GM10248 (cell line): ENCODE data around the gene SLC2A6.

ENCODE experiments used
- CTCF ChIA-PET: fragments of 300-600 bp; sonication (Branson Sonifier 250); formaldehyde crosslinking; extraction: SDS; loops from one replicate; lab custom pipeline; 2021; ENCODE audit warnings: antibody characterized with exemption; lab: Yijun Ruan, JAX
- POLR2A ChIA-PET: fragments of 350-650 bp; sonication (Branson Sonifier 250); formaldehyde crosslinking; extraction: SDS; loops from one replicate; lab custom pipeline; 2020; ENCODE audit warnings: antibody characterized with exemption; lab: Yijun Ruan, JAX
- DNase-seq: peaks from one replicate; pipeline ENCODE4 v3.0.0; 2012; ENCODE audit errors: extremely low spot score
- CTCF ChIP-seq: IDR thresholded peaks from 2 replicates; pipeline ENCODE4 v1.5.1; 2012; ENCODE audit warnings: mild to moderate bottlenecking, low read depth; ENCODE audit errors: extremely low read depth, missing control alignments, control extremely low read depth

SLC2A6 gene

GRCh38 chr9:133495327-133496293 lies 16.7 kb upstream of the SLC2A6 start:
- POLR2A ChIA-PET: no interaction called here

GRCh38 chr9:133494636-133495326 lies 15.9 kb upstream of the SLC2A6 start:
- CTCF ChIA-PET: interaction anchor here (1.1 to 1.7 kb wide), 4 partner anchors 8 to 309 kb away, joined by 3 to 9 read pairs (median 5); partner anchors contain the start of gene SLC2A6

More at GRCh38 chr9:133495327-133496293, 16.7 kb upstream of the SLC2A6 start:
- CTCF ChIA-PET: interaction anchor here (1.0 to 1.9 kb wide), 6 partner anchors 8 to 315 kb away, joined by 3 to 9 read pairs (median 6); partner anchors contain the start of gene SLC2A6
- no peak for DNase-seq
- no peak for TF ChIP-seq CTCF

GRCh38 chr9:133493845-133494540 lies 15.1 kb upstream of the SLC2A6 start:
- CTCF ChIA-PET: no interaction called here
- POLR2A ChIA-PET: no interaction called here
- no peak for TF ChIP-seq CTCF
- no peak for DNase-seq

More at GRCh38 chr9:133494636-133495326, 15.9 kb upstream of the SLC2A6 start:
- TF ChIP-seq CTCF: no peak
- DNase-seq: no peak
- POLR2A ChIA-PET: no interaction called here

GRCh38 chr9:133493428-133493827 lies 14.5 kb upstream of the SLC2A6 start:
- POLR2A ChIA-PET: no interaction called here

GRCh38 chr9:133492061-133493021 lies 13.4 kb upstream of the SLC2A6 start:
- TF ChIP-seq CTCF: no peak
- ChIA-PET POLR2A (no interaction called here), CTCF (no interaction called here)
- no peak for DNase-seq

More at GRCh38 chr9:133493428-133493827, 14.5 kb upstream of the SLC2A6 start:
- no peak for TF ChIP-seq CTCF
- CTCF ChIA-PET: no interaction called here
- no peak for DNase-seq
